NCI-H1092 treated with DMSO at 0.1 percent for 48 hours (cell line): ENCODE data around the gene FSTL5.

Experiments
- DNase-seq: peaks from one replicate; lab custom pipeline; 2025; lab: John Stamatoyannopoulos, UW

The FSTL5 gene

DNA sequence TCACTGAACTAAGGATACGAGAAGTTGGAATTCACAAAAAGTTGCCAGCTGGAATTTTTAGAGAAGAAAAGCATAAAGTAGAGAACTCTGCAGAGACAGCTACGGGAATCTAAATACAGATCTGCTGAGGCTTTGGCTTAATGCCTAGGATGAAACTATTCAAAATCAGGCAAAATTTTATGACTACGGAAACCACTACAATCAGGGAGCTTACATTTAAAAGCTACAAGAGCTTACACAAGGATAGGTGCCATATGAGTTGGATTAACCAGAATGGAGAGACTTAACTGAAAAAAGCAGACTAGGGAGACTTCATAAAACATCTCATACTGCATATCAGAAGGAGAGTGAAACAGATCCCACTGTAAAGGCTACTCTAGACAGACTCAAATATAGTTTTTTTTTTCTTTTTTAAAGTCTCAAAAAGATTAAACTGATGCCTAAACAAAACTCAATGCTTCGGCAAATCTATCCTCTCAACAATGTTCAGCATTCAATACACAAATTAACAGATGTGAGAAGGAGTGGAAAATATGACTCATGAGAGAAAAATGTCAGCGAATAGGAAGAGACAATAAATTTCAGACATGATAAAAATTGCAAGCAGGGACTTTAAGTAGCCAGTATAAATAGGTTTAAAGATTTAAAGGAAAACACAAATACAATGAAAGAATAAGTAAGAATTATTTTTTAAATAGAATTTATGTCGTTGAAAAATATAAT is 586.1 kb downstream of the FSTL5 start:
- no peak for DNase-seq

DNA sequence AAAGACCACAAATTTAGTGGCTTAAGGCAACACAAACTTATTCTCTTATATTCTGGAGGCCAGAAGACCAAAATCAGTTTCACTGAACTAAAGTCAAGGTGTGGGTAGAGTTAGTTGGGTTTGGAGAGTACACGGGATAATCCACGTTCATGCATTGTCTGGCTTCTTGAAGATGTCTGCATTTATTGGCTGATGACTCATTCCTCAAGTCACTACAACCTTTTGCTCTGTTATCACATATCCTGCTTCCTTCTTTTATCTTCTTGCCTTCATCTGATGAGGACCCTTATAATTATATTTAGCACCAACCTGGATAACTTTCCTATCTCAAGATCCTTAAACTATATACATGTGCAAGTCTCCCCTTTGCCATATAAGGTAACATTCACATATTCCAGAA is 590.0 kb downstream of the FSTL5 start:
- DNase-seq: no peak

DNA sequence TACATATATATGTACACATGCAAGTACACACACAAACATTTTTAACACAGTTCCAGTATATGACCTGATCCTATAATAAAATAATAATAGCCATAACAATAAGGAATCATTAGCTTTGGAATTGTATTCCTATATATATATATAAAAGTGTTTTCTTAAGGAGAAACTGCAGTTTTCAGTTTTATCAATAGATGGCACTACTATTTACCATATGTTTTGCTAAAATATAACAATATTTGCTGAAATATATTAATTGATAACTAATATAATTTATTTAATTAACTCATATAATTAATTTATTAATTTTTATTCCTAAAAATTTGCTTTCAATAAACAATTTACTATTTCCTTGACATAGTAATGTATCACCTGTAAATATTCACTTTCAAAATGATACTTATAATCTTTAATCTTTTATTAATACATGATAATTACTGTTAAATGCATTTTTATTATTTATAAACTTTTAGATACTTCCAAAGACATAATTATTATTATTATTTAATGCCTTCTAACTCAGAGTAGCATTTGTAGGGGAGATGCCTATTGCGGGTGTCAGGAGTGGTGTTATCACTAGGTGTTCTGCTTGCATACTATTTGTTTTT is 599.5 kb downstream of the FSTL5 start:
- no peak for DNase-seq

DNA sequence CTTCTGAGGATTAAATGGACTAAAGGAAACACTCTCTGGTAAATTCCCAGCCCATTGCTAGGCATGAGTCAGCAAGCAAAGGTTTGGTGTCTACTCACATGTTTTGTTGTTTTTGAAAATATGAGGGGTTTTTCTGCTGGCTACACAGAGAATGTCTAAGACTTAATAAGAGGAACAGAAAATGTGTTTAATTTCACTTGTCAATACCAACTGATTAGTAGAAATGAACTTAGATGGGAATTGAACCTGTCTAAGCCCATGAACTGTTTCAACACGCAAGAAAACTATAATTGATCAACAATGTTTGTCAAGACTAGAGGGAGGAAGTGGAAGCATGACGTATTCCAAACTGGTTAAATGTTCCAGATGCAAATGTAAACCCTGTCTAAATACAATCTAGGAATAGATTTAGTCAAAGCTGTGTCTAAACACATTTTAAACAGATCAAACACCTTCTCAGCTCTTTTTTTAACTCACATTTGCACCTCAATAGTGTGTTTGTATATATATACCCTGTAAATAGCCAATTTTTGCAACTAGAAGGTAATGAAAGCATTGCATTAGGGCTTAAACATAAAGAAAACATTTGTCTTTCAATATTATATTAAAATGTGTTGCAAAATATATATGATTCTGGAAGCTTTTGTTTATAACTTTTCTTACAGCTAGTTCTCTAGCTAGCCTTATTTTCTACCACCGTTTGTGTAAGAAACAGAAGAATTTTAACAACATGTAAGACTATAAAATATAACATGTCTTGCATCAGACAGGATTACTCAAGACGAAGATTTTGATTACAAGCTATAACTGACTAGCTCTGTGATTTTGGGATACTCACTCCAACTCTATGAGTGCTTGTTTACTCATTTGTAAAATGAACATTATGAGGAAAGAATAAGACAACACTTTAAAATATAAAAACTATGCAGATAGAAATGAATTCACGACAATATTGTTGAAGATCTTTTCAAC is 607.8 kb downstream of the FSTL5 start:
- no peak for DNase-seq

DNA sequence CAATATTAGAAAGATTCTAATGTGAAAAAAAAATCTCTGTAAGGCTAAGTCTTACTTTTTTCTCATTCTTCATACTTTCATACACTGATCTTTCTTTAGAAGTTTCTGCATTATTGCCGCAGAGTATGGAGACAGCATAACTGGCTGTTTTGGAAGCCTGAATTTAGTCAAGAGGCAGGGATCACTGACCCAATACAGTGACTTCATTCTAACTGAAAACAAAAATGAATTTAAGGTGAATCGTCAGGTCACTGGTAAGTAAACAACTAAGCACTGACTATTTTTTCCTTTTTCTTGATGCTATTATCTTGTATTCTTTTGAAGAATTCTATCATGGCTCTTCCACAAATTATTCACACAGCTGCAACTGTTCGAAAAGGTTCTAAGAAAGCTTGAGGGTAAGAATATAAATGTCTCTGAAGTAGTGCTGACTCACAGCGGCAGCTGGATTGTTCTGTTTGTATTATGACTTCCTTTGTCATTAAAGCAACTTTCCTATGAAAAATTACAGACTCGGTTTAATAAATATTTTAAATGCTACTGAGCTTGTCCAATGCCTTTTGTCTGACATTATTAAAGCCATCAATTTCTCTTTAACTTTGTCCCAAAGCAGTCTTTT is 609.3 kb downstream of the FSTL5 start:
- no peak for DNase-seq

DNA sequence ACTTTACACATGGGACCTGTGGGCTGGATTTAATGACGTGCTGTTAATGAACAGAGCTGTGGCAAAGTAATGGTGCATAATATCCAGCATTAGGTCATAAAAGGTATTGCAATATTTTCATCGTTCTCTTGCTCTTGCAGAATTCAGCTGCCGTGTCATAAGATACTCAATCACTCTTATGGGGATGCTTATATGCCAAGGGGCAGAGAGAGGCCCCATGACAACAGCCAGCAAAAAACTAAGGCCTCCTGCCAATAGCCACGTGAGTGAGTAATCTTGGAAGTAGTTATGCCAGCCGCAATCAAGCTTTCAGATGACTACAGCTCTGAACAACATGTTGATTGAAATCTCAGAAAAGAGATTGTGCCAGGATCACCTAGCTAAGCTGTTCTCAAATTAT is 616.9 kb downstream of the FSTL5 start:
- no peak for DNase-seq

DNA sequence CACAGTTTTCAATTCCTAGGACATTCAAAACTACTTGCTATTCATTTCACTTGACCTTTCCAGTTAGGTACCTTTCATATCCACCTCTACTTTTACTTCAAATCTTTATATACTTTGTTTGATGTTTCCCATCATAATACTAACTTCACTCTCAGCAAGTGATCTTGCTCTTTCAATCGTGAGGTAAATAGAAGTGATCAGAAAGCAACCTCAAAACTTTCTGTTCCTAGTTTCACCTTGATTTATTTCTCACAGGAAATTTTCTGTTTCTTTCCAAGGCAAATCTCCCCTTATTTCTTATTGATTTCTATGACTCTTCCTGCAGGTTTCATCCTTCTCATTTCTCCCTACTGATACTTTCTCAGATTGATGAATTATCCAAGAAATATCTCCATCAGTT is 623.5 kb downstream of the FSTL5 start:
- DNase-seq: no peak

DNA sequence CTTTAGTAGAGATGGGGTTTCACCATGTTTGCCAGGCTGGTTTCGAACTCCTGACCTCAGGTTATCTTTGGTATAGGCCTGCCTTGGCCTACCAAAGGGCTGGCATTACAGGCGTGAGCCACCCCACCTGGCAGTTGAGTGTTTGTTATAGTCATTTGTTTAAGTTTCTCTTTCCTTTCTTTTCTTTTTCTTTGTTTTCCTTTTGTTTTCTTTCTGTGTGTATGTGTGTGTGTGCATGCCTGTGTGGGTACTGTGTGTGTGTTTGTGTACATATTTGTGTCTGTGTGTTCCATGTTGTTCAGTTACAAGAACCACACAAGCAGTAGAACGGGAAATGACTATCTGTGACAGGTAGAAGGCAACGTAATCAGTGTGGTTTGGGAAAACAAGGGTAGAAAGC is 624.9 kb downstream of the FSTL5 start:
- DNase-seq: no peak

DNA sequence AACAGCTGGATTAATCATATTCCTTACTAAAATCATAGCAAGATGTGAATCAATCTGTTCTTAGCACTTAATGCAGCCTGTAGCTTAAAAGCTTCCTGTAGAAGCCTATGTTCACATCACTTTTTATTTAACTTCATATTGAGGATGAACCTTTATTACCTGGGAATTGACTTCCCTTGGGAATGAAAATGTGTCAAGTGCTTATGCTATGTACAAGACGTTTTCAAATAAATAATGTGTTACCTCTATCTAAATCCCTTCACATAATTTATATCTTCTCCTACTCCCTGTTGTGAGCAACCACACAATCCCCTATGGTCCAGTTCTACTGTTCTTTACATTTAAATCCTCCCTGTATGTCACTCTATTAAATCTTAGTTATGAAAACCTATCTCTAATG is 633.1 kb downstream of the FSTL5 start:
- no peak for DNase-seq

DNA sequence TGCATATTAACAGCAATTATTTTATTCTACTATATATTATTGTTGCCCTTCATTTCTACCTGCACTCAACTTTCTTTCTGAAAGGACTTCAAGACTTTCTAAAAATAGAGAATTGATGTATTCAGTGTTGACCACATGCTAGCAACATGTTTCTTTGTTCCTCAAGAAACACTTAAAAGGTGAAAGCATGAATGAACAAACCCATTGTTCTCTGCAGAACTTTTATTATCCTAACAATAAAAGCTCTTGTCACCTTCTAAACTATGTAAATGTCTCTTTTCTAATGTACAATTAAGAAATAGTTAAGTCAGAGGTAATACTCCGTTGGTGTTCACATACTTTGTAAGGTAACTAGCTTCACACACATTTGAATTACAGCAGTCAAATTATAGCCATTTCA is 638.7 kb downstream of the FSTL5 start:
- no peak for DNase-seq

DNA sequence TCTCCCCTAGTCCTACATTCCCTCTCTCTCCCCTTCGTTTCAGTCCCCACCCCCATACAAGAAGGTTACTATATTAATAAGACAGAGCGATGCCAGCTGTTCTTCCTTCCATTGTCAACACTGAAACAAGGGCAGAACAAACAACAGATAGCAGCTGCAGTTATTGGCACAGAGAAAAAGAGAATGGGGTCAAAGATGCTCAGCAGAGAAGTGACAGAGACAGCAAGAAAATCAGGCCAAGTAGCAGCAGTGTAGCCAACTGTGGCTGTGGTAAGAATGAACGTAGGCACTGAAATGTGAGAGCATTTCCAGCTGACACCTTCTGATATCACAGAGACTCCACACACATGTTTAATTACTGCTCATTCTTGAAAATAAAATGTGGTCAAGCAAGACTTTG is 641.8 kb downstream of the FSTL5 start:
- DNase-seq: peak; percentile 73

DNA sequence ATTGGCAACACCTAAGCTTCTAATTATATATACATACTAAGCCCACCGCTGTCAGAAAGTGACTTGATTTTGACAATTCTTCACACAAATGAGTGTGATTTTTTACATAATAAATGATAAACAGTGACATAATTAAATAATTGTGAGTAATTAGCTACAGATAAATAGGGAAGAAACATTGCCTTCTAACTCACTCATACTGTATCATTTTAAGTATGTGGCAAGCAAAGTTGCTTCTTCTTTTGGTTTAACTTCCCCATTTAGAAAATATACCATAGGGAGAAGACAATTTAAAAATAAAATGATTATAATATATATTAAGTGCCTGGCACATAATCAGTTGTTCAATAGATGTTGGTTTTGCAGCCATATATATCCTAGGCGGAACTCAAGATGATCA is 644.2 kb downstream of the FSTL5 start:
- no peak for DNase-seq

DNA sequence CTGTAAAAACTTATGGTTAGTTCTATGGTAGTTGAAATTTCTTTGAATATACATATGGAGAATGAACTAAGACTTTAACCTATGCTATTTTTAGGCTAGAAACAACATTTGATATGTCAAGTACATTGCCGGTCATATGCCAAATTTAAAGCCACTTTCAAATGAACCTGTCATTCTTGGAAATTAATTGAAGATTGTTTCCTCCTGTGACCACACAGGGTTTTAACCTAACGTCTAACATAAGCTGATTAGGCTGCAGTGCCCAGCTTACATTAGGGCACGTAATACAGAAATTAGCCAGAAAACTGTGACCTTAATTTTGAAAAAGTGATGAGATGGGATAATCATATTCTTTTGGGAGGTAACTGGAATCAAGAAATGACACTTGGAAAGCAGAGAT is 645.9 kb downstream of the FSTL5 start:
- no peak for DNase-seq

DNA sequence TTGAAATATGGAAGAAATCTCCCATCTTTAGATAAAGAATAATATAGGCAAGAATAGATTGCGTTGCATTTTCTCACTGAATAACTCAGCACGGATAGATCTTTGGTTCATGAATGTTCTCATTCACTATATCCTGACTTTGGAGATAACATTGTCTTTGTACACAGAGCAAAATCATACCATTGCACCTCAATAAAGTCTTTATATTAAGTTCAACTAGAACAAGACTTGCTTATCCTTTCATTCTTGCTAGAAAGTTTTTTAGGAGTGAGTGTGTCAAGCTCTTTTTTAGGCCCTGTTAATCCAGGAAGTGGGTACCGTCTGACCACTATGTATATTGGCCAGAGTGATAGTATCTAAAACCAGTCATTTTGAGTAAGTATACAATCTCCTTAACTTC is 658.7 kb downstream of the FSTL5 start:
- no peak for DNase-seq

DNA sequence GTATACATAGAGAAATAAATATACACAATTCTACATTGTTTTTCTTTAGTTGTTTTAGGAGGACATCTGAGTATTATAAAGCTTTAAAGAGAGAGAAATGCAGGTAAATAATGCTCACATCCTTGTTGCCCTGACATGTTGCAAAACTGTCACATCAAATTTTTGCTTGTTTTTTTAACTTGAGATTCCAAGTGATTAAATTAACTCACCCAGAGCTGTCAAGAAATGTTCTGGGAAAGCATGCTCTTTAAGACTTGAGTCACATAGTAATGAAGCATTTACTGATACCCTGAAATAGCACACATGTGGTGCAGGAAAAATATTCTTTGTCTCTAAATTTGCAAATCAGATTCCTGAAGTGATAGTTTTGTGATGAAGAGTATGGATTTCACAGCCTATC is 665.6 kb downstream of the FSTL5 start:
- no peak for DNase-seq

DNA sequence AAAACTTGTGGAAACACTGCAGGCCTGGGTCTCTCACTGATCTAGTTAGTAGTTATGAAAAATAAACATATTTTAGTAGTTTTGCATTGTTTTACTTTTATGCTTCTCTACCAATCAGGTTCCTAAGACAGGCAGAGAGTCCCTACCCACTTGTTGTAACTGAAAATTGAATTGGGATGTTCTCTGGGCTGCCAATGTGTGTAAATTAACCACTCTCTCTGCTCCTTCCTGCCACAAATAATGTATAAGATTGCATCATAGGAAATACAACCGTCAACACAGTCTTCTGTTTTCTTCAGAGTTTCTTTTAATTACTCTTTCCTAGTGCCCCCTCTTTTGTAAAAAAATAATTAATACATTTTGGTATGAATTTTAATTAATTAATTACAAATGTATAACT is 677.3 kb downstream of the FSTL5 start:
- DNase-seq: no peak

DNA sequence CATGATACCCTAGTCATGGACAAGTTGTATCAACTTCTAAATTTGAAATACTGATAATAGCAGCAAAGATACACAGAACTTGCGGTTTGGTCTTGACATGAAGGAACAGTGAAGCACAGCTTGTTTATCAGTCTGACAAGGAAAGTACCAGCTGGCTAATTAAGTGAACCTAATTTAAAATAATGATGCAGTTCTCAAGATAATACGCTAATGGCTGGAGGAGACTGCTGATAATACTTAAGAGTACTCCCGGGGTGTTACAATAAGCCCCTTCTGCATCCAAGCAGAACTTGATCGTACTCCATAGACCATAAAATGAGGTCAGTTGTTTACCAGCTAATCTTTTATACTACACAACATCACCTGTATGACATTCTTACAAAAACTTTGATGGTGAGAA is 697.5 kb downstream of the FSTL5 start:
- no peak for DNase-seq

DNA sequence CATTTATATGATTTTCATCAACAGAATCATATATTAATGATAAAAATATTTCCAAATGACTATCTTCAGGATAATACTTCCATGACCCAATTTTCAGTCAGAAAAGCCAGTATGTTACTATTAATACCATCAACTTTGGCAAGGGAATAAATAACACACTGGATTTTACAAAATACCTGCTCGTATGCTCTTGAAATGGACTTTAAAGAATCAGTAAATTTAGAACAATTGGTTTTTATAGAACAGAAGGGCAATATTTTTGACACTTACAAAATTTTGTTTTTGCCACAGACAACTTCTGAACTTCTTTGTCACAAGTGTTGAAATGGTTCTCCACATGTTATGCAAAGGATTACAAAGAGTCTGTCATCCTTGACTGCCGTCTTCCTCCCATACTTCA is 700.4 kb downstream of the FSTL5 start:
- DNase-seq: no peak

DNA sequence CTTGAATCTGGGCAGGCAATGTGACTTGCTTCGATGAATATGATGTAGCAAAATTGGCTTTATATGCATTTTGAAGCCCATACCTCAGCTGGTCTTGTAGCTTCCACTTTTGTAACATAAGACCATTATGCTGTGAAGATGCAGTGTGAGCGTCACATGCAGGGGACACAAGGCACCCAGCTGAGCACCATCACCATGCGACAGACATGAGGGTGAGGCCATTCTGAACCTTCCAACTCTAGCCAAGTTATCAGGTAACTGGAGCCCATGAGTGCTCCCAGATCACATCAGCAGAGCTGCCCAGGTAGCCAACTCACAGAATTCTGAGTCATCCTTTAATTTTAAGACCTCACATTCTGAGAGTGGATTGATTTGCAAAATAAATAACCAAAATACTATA is 705.9 kb downstream of the FSTL5 start:
- no peak for DNase-seq

DNA sequence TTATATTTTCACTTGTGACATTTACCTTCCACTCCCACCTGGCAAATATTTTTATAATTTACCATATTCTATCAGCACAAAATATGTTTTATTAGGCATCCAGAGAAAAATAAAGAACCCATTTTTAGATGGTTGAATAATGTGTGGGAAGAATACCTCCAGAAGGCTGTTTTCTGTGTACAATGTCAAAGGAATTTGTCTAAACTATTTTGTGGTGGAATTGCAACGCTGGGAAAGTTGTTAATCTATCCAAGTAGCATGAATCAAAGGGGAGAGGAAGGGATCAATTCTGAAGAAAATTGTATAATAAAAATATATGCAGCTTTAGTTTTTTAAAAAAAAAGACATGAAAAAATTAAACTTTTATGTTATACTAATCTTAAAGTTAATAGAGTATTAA is 706.5 kb downstream of the FSTL5 start:
- no peak for DNase-seq

DNA sequence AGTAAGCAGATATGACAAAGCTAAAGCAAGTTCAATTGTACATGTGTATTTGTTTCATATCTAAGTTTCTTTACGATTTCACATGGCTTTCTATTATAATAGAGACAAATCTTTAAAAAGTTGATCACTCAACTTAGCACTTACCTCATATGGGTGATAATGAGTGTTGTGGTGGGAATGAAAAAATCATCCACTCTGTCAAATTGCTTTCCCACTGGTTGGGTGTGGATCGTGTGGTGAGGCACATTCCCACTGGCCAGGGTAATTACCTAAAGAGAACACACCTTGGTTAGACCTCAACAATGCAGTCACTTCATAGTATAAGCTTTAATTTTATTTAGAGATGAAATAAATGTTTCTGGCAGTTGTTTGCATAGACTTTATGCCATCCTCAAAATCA is 708.9 kb downstream of the FSTL5 start:
- no peak for DNase-seq

DNA sequence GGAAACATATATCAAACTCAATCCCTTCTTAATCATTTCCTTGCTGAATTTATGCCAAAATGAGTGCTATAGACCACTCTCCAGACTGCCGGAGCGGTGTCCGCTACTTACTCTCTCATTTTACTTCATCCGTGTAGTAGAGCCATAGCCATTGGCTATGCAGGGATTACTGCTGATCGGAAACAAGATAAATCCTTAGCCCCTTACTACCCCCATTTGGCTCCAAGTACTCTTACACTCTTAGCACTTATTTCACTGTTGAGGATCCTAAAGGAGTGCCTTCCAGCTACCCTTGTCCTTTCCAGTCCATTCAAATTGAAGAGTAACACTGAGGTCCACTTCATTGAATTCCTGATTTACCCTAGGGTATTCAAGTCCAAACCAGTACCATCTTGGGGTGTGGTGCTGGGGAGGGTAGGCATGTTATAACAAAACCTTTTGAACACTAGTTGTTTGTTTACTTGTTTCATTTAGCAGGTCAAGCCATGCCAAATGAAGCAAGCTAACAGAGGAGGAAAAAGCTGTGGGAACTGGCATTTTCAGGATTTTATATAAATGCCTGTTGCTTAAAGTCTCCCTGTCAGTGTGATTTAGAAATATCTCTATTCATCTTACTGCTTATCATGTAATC is 715.1 kb downstream of the FSTL5 start:
- DNase-seq: no peak
